Activated CD8-positive, alpha-beta memory T cell treated with anti-CD3 and anti-CD28 coated beads, Interleukin-2, amount 50 U/mL, for 24 hours (primary cell): ENCODE measurements around the gene MRGPRG.

Source experiments
- DNase-seq: peaks from one replicate; pipeline ENCODE4 v3.0.0-alpha.2; 2020; ENCODE audit errors: extremely low read depth

MRGPRG gene

GRCh38 chr11:3195251-3196160, 23.1 kb downstream of the MRGPRG start:
- no peak for DNase-seq

DNA sequence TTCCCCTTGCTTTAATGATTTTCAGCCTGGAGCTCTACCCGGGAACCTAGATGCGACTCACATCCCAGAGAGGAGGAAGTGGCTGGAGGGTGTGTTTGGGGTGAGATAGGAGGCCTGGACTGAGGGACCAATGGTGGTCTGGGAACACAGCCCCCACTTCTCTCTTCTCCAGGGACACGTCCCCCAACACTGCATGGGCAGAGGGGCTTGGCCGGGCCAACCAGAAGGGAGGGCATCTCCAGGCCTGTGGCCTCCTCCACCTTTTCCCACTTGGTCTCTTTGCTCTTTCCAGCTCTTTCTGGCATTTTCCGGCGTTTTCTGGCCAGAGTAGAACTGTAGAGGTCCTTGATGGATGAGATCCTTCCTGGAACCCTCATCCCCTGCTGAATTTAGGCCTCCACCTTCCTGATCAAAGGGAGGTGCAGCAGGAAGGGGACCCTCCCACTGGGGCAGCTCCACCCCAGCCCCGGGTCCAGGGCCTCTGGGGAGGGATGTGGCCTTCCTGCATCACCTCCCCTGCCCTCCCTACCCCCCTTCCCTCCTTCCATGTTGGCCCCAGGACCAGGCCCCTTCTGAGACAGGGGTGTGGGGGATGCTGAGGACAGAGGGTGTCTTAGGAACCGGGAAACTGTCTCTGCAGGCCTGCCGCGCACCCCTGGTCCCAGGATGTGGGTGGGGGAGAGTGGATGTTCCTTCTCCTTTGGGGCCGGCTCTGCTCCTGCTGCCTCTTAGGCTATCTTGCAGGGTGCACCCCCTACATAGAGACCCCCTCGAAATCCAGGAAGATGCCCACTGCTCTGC, 24.4 kb downstream of the MRGPRG start:
- no peak for DNase-seq

DNA sequence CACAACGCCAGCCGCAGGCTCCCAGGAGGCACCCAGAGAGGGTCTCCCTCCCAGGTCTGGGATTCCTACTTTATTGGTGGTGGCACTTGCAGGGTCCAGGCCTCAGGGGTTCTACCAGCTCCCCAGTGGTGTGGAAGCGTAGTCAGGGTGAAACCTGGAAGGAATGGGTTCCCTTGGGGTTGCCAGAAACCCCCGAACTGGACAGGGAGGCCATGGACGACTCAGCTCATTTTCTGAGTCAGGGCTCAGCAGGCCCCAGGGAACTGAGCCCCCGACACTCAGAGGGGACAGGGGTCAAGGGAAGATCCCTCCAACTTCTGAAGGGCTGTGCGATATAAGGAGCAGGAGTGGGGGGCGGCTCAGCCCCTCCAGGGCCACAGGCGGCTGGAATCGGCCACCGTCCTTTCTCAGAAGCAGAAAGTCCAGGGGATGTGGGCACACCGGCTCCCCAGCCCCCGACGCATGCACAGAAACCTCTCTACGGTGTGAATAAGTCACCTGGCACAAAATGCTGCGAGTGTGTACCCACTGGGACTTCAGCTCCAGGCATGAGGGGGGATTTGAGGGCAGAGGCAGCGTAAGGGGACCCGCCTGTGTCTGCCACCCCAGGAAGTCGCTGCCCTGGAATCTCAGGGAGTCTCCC, 25.1 kb downstream of the MRGPRG start:
- no peak for DNase-seq

DNA sequence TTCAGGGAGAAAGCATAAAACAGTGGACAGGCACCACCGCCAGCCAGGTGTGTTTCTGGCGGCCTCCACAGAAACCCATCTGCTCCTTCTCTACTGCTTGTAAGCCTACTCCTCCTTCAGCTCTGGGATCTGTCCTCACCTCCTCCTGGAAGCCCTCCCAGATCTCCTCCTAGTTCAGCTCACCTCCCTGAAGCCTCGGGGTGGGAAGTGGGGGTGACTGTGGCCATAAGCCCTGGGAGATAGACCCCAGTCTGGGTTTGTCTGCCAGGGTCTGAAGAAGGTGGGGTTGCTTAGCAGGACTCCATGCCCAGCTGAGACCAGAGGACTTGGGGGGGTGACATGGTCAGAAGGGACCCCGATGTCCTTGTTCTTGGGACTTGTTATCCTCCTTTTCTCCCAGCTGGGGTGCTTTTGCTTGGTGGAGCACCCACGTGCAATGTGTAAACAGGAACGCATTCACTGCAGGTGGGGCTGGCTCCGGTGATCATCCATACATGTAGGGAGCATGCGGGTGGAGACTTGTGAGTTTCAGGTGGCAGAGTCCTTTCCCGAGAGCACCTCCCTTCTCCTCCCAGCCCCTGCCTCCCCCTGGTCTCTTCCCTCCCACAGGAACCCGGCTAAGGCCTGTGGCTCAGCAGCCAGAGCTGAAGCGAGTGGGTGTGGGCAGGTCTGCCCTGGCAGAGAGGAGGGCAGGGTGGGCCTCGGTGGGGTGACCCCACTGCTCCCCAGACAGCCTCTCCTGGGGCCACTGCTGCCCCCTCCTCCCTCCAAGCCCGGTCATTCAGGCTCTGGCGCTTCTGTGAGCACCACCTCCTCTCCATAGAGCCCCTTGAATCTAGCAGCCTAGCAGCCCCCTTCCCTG, 25.9 kb downstream of the MRGPRG start:
- no peak for DNase-seq

DNA sequence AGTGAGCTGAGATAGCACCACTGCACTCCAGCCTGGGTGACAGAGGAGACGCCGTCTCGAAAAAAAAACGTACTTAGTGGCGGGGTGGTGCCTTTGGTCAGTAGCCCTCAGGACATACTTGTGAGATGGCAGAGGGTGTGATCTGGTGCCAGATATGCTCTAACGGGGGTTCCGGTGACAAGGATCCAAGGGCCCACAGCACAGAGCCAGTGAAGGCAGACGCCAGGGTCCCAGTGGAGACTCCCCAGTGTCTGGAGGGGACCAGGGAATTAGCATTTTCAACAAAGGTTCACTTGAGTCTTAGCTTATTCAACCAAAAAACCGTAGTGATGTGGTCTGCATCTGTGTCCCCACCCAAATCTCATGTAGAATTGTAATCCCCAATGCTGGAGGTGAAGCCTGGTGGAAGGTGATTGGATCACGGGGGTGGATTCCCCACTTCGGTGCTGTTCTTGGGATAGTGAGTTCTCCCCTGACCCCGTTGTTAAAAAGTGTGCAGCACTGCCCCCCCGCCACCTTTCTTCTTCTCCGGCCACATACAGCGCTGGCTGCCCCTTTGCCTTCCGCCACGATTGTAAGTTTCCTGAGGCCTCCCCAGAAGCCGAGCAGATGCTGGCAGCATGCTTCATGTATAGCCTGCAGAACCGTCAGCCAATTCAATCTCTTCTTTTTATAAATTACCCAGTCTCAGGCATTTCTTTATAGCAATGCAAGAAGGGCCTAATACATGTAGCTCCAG, 26.9 kb downstream of the MRGPRG start:
- DNase-seq: no peak

DNA sequence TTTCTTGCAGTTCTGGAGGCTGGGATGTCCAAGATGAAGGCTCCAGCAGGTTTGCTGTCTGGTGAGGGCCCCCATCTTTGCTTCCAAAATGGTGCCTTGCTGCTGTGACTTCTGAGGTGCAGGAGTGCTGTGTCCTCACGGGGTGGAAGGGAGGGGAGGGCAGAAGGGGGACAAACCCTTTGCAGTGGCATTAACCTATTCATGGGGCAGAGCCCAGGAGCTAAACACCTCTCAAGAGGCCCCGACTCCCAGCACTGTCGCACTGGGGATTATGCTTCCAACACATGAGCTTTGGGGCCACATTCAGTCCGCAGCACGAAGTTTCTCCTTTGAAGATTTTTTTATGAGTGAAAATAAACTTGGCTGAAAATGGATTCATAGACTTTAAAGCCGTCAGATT, 28.0 kb downstream of the MRGPRG start:
- no peak for DNase-seq

GRCh38 chr11:3189886-3190583, 28.6 kb downstream of the MRGPRG start:
- no peak for DNase-seq

GRCh38 chr11:3189196-3189843, 29.3 kb downstream of the MRGPRG start:
- no peak for DNase-seq

DNA sequence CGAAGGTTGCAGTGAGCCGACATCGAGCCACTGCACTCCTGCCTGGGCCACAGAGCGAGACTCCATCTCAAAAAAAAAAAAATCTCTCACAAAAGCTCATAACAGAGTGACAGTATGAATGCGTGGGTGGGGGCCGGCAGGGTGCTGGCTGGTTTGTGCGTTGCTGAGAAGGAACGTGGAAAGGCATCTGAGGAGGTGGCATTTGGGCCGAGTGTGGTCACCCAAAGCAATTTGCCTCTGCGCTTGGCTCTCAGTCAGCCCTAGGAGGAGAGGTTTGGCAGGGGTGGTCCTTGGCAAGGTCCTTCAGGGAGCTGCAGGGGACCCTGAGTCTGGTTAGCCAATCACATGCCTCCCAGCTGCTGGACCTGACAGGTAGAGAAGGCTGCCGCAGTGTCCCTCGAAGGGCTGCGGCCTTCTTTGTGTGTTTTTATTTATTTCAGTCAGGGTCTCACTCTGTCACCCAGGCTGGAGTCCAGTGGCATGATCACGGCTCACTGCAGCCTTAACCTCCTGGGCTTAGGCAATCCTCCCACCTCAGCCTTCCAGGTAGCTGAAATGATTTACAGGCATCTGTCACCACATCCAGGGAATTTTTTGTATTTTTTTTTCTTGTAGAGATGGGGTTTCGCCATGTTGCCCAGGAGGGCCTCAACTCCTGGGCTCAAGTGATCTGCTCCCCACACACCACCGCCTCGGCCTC, 30.0 kb downstream of the MRGPRG start:
- DNase-seq: no peak

GRCh38 chr11:3186166-3186953, 32.3 kb downstream of the MRGPRG start:
- no peak for DNase-seq

- DNase-seq: no peak
Measured at GRCh38 chr11:3184732-3185347, 33.8 kb downstream of the MRGPRG start.

DNA sequence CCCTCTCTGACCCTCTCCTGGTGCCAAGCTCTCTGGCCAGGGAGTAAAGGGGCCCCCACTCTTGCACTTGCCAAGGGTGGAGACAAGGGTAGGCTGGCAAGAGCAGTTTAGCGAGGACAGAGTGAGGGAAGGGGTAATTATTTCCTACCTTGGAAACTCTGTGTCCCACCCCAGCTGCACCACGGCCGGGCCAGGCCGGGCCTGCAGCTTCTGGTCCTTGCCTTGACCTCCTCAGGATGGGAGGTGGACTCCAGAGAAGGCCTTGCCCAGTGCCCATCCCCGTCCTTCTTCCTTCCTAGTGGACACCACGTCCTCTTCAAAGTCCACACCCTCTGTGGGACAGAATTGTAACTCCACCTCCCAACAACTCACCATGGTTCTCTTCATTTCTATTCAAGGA, 35.1 kb downstream of the MRGPRG start:
- no peak for DNase-seq

- DNase-seq: no peak
Measured at GRCh38 chr11:3182462-3182852, 36.2 kb downstream of the MRGPRG start.

DNA sequence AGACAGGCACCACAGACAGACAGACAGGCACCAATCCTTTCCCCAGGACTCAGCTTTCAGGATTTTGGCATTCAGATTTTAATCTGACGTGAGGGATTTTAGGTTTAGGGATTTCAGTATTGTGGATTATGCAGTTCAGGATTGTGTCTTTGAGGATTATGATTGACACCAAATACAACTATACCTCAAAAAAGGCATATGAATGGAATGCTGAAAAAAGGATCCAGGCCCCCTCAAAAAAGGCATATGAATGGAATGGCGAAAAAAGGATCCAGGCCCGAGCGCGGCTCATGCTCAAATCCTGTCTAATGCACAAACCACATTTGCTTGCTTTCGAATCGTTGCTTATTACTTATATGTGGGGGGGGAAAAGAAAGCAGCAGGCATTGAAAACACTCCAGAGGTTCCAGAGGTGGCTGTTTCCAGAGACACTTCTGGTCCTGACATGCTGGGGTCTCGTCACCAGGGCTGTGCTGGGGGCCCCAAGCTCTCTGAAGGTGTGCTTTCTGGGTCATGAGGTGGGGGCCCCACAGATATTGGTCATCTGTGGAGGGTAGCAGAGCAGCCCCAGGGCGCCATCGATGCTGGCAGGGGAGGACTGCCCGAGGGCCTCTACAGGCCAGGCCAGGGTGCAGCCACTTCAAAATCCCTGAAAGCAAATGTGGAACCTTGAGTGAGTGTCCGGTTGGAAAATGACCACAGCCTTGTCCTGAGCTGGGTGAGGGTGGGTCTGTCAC, 36.7 kb downstream of the MRGPRG start:
- DNase-seq: no peak

GRCh38 chr11:3180869-3181268, 37.7 kb downstream of the MRGPRG start:
- DNase-seq: no peak

DNA sequence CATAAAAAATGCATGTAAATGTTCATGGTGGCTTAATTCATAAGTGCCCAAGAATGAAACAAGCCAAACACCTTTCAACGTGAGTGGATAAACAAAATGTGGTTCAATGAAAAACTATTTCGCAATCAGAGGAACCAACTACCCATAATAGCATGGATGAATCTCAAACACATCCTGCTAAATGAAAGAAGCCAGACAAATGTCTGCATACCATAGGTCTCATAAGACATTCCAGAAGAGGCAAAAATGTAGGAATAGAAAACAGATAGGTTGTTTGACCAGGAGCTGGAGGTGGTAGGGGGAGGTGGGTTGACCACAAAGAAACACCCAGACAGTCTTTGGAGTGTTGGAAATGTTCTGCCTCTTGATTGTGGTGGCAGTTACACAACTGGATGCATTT, 40.3 kb downstream of the MRGPRG start:
- no peak for DNase-seq

DNA sequence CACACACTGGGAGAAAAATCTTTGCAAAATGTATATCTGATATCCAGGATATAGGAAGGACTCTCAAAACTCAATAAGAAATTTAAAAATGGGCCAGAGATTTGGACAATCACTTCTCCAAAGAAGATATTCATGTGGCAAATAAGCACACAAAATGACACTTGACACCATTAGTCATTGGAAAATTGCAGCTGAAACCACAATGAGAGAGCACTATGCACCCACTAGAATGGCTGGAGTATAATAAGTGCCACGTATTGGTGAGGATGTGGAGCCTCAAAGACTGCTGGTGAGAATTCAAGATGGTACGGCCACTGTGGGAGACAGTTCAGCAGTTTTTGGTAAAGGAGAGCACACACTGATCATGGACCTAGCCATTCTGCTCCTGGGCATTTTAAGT, 40.7 kb downstream of the MRGPRG start:
- DNase-seq: no peak
